GM18907 (cell line): ENCODE results near the gene UNC93A.

Source experiments
- ATAC-seq: cut with Tn5 transposase; IDR thresholded peaks from one replicate; pipeline ENCODE4 v1.9.1; 2021; ENCODE audit warnings: mild to moderate bottlenecking, moderate library complexity; ENCODE audit not compliant: unreplicated experiment

The UNC93A gene

GRCh38 chr6:167292301-167293087 is 1.4 kb downstream of the UNC93A start:
- ATAC-seq, result no peak

- ATAC-seq, result no peak
Measured at GRCh38 chr6:167293088-167293589, 2.0 kb downstream of the UNC93A start.

DNA sequence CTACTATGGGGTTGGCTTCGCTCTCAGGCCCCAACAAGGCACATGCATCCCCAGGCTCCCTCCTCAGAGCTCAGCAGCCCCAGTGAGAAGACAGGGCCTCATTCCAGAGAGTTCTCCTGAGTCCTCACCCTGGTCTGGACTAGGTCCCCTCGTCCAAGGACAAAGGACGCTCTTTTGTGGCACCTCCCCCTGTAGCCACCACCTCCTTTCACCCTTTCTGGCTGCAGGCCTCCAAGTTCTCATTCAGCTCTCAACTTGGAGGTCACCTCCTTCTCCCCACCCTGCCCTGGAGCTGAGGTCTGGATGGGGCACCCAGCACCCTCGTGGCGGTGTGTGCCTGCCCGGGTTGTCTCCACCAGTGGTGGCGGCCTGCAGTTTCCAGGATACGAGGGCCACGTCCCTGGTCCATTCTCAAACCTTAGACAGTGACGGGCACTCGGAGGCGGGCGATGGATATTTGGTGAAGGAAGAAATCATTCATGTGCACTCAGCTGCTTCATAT is 2.5 kb downstream of the UNC93A start:
- ATAC-seq, result no peak

- no peak for ATAC-seq
Measured at GRCh38 chr6:167294241-167294640, 3.1 kb downstream of the UNC93A start.

GRCh38 chr6:167294651-167295494 is 3.8 kb downstream of the UNC93A start:
- no peak for ATAC-seq

DNA sequence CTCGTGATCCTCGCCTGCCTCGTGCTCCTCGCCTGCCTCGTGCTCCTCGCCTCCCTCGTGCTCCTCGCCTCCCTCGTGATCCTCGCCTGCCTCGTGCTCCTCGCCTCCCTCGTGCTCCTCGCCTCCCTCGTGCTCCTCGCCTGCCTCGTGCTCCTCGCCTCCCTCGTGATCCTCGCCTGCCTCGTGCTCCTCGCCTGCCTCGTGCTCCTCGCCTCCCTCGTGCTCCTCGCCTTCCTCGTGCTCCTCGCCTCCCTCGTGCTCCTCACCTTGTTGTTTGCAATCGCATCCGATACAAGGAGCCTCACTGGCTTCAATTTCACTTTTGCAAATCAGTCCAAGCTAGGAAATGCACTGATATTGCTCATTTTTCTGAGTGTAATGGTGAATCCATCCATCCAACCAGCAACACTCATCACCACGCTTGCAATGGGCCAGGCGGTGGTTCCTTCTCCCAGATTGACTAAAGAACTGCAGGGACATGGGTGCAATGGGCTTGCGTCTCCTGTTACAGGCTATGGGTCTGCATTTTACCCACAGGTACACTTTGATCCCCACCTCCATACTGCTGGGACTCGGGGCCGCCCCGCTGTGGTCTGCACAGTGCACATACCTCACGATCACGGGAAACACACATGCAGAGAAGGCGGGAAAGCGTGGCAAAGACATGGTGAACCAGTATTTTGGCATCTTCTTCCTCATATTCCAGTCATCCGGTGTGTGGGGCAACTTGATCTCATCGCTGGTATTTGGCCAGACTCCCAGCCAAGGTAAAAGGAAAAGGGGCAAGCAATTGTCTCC is 4.6 kb downstream of the UNC93A start:
- no peak for ATAC-seq

- no peak for ATAC-seq
Measured at GRCh38 chr6:167296293-167296690, 5.2 kb downstream of the UNC93A start.

- no peak for ATAC-seq
Measured at GRCh38 chr6:167296902-167297301, 5.8 kb downstream of the UNC93A start.

- no peak for ATAC-seq
Measured at GRCh38 chr6:167298127-167298526, 7.0 kb downstream of the UNC93A start.

DNA sequence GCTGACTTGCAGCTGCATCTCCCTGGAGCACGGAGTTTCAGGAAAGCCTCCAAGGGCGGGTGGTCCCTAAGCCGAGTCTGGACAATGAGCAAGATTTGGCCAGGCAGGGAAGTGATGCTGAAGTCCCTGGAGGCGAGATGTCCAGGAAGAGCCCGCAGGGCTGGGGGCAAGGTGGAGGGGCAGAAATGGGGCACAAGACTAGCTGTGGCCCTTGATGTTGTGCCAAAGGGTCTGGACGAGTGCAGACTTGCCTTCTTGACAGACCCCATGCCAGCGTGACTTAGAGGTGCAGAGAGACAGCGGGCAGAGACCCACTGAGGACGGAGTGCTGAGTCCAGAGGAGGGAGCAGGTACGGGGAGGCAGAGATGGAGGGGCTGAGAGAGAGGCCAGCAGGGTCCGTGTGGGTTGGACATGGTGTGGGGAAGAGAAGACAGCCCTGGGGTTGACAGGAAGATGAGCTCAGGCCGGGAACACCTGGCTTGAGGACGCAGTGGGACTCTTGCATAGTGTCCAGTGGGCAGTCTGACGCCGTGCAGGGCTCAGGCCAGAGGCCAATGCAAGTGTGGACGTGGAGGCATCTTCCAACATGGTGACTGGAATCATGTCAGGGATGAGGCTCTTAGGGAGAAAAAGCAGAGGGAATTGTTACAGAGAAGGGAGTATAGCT is 8.7 kb downstream of the UNC93A start:
- ATAC-seq, result no peak

DNA sequence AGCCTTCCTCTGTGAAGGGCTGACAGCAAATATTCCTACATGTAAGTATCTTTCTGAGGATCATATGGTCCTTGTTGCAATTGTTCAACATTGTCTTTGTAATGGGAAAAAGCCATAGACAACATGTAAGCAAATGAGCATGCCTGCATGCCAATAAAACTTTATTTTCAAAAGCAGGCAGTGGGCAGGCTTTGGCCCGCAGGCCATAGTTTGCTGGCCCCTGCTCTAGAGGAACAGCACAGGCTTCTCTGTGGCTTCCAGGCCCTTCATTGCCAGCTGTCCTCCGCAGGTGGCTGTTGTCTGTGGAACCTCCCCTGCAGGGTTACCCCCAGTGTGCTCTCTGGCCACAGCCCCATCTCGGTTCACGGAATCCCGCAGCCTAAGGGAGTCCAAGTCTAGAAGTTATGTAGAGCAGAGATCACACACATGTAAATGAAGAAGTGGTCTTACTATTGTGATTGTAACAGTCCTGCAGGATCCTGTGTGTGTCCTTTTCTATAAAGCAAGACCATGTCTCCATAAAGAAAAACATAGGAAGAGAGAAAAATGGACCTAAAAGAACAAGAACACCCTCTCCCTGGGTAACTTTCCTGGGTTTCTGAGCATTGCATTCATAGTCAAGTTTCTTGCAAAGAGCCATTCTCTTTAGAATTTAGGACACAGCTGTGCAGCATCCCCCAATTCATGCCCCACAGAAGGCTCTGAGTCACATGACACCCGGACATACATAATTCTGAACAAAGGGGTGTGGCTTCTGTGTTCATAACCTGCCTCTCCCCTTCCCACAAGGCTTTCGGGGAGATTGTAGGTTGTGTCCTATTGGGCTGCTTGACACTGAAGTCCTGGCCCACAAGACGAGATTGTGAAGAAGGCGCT is 10.0 kb downstream of the UNC93A start:
- no peak for ATAC-seq

DNA sequence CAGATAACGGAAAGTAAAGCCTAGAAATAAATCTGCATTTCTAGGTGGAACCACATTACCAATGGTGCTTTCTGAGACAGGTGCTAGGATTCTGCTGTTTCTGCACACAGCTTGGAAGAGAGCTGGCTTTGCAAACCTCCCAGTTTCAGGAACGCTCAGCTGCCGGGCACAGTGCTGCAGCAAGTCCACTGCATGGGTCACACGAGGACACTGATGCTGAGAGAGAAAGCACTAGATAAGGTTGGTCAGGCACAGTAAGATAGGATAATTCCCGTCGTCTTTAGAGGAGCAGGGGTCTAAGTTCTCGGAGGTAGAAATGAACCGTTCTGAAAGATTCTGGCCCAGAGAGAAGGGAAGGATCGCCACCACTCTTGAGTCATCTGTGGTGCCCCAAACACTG is 11.0 kb downstream of the UNC93A start:
- ATAC-seq, result no peak

DNA sequence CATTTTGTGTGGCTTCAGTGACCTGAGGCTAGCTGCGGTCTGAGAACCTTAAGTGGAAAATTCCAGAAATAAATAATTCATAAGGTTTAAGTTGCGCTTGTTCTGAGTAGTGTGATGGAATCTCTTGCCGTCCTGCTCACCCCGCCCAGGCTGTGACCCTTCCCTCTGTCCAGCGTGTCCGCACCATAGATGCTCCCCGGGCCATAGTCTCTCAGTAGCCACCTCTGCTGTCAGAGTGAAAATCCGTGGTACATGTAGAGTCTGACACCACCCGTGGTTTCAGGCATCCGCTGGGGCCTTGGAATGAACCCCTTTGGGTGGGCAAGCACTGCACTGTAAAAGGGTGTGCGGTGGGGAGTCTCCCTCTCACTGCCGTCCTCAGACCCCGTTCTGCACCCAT is 11.7 kb downstream of the UNC93A start:
- no peak for ATAC-seq

DNA sequence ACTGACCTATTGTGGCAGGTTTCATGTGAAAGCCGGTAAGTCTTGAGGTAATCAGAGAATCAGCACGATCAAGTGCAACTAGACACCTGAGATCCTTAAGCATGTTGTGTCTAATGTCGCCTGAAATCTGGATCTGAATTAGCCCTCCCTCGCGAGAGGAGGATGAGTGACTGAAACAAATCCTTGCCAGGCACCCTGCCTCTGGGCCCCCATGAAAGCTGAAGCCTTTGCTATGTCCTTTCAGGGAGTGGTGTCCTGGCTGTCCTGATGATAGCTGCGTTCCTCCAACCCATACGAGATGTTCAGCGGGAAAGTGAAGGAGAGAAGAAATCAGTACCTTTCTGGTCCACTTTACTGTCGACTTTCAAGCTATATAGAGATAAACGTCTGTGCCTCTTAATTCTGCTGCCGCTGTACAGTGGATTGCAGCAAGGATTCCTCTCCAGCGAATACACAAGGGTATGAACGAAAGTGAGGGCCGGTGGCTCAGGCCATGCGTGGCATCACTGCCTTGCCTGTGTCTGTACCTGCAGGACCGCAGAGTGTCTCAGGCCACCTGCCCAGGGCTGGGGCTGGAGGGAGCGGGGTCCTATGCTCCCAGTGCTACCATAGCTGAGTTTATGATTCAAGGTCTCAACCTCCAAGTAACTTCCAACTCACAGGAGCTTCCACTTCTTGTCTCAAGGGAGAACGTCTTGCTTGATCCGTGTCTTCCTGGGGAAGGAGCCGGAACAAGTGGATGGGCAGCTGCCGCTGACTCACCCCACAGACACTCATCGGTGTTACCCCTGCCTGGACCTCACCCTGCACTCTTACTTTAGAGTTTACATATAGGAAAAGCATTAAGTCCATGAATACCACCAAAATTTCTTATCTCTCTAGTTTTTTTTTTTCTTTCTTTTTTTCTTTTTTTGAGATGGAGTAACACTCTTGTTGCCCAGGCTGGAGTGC is 12.8 kb downstream of the UNC93A start:
- ATAC-seq, result no peak

DNA sequence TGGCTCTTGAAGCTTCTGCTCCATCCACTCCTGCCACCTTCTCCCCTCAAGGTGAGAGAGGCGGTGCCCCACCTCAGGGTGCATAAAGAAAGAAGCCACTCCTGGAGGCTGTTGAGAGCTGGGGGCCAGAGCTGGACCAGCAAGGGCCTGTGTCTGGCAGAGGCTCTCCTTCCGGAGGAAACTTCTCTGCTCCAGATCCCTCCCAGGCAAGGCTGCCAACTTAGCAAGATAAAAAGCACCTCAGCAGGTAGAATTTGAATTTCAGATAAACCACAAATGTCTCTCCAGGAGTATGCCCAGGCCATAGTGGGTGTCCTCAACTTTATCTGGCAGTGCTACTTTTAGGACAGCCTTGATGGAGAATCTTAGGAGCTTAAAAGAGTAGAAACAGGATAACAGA is 13.8 kb downstream of the UNC93A start:
- ATAC-seq, result no peak

GRCh38 chr6:167305796-167306195 is 14.7 kb downstream of the UNC93A start:
- ATAC-seq, result no peak

- no peak for ATAC-seq
Measured at GRCh38 chr6:167306401-167306998, 15.4 kb downstream of the UNC93A start.
